HL-60 (cell line): ENCODE data around the gene GTF3C6.

Experiments
- DNase-seq, 2 experiments: peaks; one replicate each; pipeline ENCODE4 v3.0.0-alpha.2; 2010 to 2020; ENCODE audit warnings: low read depth in 1 of 2, low spot score in 1 of 2
- H3K27ac ChIP-seq: fragments of 250-450 bp; sonication (Bioruptor Pico); replicated peaks from 2 replicates; pipeline ENCODE4 v1.5.1; 2020; ENCODE audit warnings: mild to moderate bottlenecking, moderate library complexity
- H3K27me3 ChIP-seq: fragments of 250-450 bp; sonication (Bioruptor Pico); 2 replicates; pipeline ENCODE4 v1.5.1; 2021; ENCODE audit warnings: mild to moderate bottlenecking, moderate library complexity; ENCODE audit not compliant: insufficient read depth, poor library complexity, severe bottlenecking
- H3K4me3 ChIP-seq: replicated peaks from 2 replicates; pipeline ENCODE4 v1.5.1; 2011; ENCODE audit warnings: mild to moderate bottlenecking, control low read depth, low read length; ENCODE audit not compliant: insufficient read depth
- CTCF ChIP-seq: IDR thresholded peaks from one replicate; pipeline ENCODE4 v1.5.1; 2011; ENCODE audit warnings: low read length, control low read depth, inconsistent platforms; ENCODE audit not compliant: insufficient read depth
- GABPA ChIP-seq: IDR thresholded peaks from 2 replicates; pipeline ENCODE4 v1.6.1; 2012; ENCODE audit warnings: low read depth
- POLR2AphosphoS5 ChIP-seq: IDR thresholded peaks from 2 replicates; pipeline ENCODE4 v1.6.1; 2012; ENCODE audit warnings: low read depth
- REST ChIP-seq: IDR thresholded peaks from 2 replicates; pipeline ENCODE4 v1.6.1; 2012; ENCODE audit warnings: low read depth; ENCODE audit not compliant: insufficient replicate concordance
- SPI1 ChIP-seq: IDR thresholded peaks from 2 replicates; pipeline ENCODE4 v1.6.1; 2012; ENCODE audit warnings: low read depth, mild to moderate bottlenecking, borderline replicate concordance

GTF3C6 gene

DNA sequence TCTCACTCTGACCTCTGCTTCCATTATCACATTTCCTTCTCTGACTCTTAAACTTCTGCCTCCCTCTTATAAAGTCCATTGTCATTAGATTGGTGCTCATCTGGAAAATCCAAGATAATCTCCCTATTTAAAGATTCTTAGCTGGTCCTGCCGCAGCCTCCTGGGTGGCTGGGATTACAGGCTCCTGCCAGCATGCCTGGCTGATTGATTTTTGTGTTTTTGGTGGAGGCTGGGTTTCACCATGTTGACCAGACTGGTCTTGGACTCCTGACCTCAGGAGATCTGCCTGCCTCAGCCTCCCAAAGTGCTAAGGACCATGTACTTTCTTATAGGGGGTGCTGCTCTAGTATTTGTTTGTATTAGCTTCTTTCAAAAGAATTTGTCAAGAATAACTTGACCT is 18.1 kb downstream of the GTF3C6 start:
- TF ChIP-seq SPI1 (no peak), CTCF (no peak), REST (no peak), POLR2AphosphoS5 (no peak), GABPA (no peak)
- Histone ChIP-seq H3K27me3 (no peaks in the 10 kb centered on the region), H3K27ac (no peak overlapping the region), H3K4me3 (no peak overlapping the region)
- DNase-seq: no peak

- no peak for DNase-seq
- Histone ChIP-seq H3K4me3 (no peak overlapping the region), H3K27ac (no peak overlapping the region), H3K27me3 (no peaks in the 10 kb centered on the region)
- TF ChIP-seq REST (no peak), GABPA (no peak), POLR2AphosphoS5 (no peak), SPI1 (no peak), CTCF (no peak)
Measured at GRCh38 chr6:110979565-110980101, 21.1 kb downstream of the GTF3C6 start.

- no peak overlapping the region for H3K4me3 ChIP-seq
- no peak for DNase-seq
Measured at GRCh38 chr6:110980227-110980626, 21.7 kb downstream of the GTF3C6 start.

More at GRCh38 chr6:110980227-110980626, 21.7 kb downstream of the GTF3C6 start:
- no peak for TF ChIP-seq REST
- no peak overlapping the region for H3K27ac ChIP-seq
- H3K27me3 ChIP-seq: no peaks in the 10 kb centered on the region
